ENCODE results near the gene RGS7. TPM values are rescaled to one million over a fixed set of nuclear protein-coding genes. Genes with fewer than 3 reads are reported as not detected.

The RGS7 gene
- total RNA-seq, 1 donor from 2014 or later = 0.18 TPM

- no peak for FAIRE-seq
- H3K4me3 ChIP-seq (ENCODE audit: insufficient read depth, low read depth, low read length) = no peak overlapping the region
- H3K4me2 ChIP-seq (ENCODE audit: low read length) = no peak overlapping the region
- no peak overlapping the region for H3K27ac ChIP-seq (ENCODE audit: low read depth, low read length)
- no peak overlapping the region for H3K27ac Mint-ChIP-seq (ENCODE audit: unreplicated experiment)
- no peaks in the 10 kb centered on the region for H3K79me2 ChIP-seq (ENCODE audit: insufficient read depth, low read length)
- no peak overlapping the region for H2AFZ ChIP-seq (ENCODE audit: low read depth, low read length)
- no peaks in the 10 kb centered on the region for H3K27me3 Mint-ChIP-seq (ENCODE audit: low read depth, unreplicated experiment)
- no peaks in the 10 kb centered on the region for H3K9me3 Mint-ChIP-seq (ENCODE audit: unreplicated experiment)
- H4K20me1 ChIP-seq (ENCODE audit: insufficient read depth, low read length) = no peaks in the 10 kb centered on the region
- no peaks in the 10 kb centered on the region for H3K9me3 ChIP-seq (ENCODE audit: insufficient read depth, low read depth, low read length)
- H3K36me3 ChIP-seq (ENCODE audit: insufficient read depth, low read length) = no peaks in the 10 kb centered on the region
- no peak overlapping the region for H3K9ac ChIP-seq (ENCODE audit: low read length)
- H3K27me3 ChIP-seq (ENCODE audit: insufficient read depth, low read length) = no peaks in the 10 kb centered on the region
- peaks cover 2% of the 10 kb centered on the region for H3K4me1 Mint-ChIP-seq (ENCODE audit: low read depth, unreplicated experiment)
- no peaks in the 10 kb centered on the region for H3K4me1 ChIP-seq (ENCODE audit: insufficient read depth, low read length)
- DNase-seq (ENCODE audit: low read depth) = no peak
- H3K4me3 Mint-ChIP-seq (ENCODE audit: unreplicated experiment) = no peak overlapping the region
- TF ChIP-seq CTCF (IDR thresholded peaks at IDR 0.05; ENCODE audit: insufficient read depth, low read depth, low read length) (no peak), EZH2 (IDR thresholded peaks at IDR 0.05; ENCODE audit: insufficient read depth, low read length) (no peak)
- H3K36me3 Mint-ChIP-seq (ENCODE audit: low read depth, unreplicated experiment) = no peaks in the 10 kb centered on the region
Measured at GRCh38 chr1:240829487-240829886, 527.5 kb downstream of the RGS7 start.

- H3K36me3 Mint-ChIP-seq (ENCODE audit: low read depth, unreplicated experiment) = no peaks in the 10 kb centered on the region
- H3K27ac Mint-ChIP-seq (ENCODE audit: unreplicated experiment) = no peak overlapping the region
- H3K9me3 Mint-ChIP-seq (ENCODE audit: unreplicated experiment) = no peaks in the 10 kb centered on the region
- peaks cover 2% of the 10 kb centered on the region for H3K4me1 Mint-ChIP-seq (ENCODE audit: low read depth, unreplicated experiment)
- H3K4me3 Mint-ChIP-seq (ENCODE audit: unreplicated experiment) = no peak overlapping the region
- Histone ChIP-seq H3K9ac (ENCODE audit: low read length) (no peak overlapping the region), H3K27ac (ENCODE audit: low read depth, low read length) (no peak overlapping the region), H3K27me3 (ENCODE audit: insufficient read depth, low read length) (no peaks in the 10 kb centered on the region), H3K36me3 (ENCODE audit: insufficient read depth, low read length) (no peaks in the 10 kb centered on the region), H3K4me3 (ENCODE audit: insufficient read depth, low read depth, low read length) (no peak overlapping the region), H3K9me3 (ENCODE audit: insufficient read depth, low read depth, low read length) (no peaks in the 10 kb centered on the region), H3K79me2 (ENCODE audit: insufficient read depth, low read length) (no peaks in the 10 kb centered on the region), H2AFZ (ENCODE audit: low read depth, low read length) (no peak overlapping the region), H3K4me1 (ENCODE audit: insufficient read depth, low read length) (no peaks in the 10 kb centered on the region), H4K20me1 (ENCODE audit: insufficient read depth, low read length) (no peaks in the 10 kb centered on the region), H3K4me2 (ENCODE audit: low read length) (no peak overlapping the region)
- DNase-seq (ENCODE audit: low read depth) (no peak), FAIRE-seq (no peak)
- TF ChIP-seq CTCF (IDR thresholded peaks at IDR 0.05; ENCODE audit: insufficient read depth, low read depth, low read length) (no peak), EZH2 (IDR thresholded peaks at IDR 0.05; ENCODE audit: insufficient read depth, low read length) (no peak)
- H3K27me3 Mint-ChIP-seq (ENCODE audit: low read depth, unreplicated experiment) = no peaks in the 10 kb centered on the region
Measured at GRCh38 chr1:240827786-240828185, 529.2 kb downstream of the RGS7 start.

GRCh38 chr1:240824238-240824637, 532.8 kb downstream of the RGS7 start:
- no peaks in the 10 kb centered on the region for H3K9me3 ChIP-seq (ENCODE audit: insufficient read depth, low read depth, low read length)
- no peaks in the 10 kb centered on the region for H3K79me2 ChIP-seq (ENCODE audit: insufficient read depth, low read length)
- no peaks in the 10 kb centered on the region for H3K36me3 Mint-ChIP-seq (ENCODE audit: low read depth, unreplicated experiment)
- no peak overlapping the region for H3K4me3 ChIP-seq (ENCODE audit: insufficient read depth, low read depth, low read length)
- H3K27ac ChIP-seq (ENCODE audit: low read depth, low read length) = no peak overlapping the region
- no peaks in the 10 kb centered on the region for H3K4me1 ChIP-seq (ENCODE audit: insufficient read depth, low read length)
- H3K27me3 Mint-ChIP-seq (ENCODE audit: low read depth, unreplicated experiment) = no peaks in the 10 kb centered on the region
- no peak overlapping the region for H3K27ac Mint-ChIP-seq (ENCODE audit: unreplicated experiment)
- no peaks in the 10 kb centered on the region for H3K9me3 Mint-ChIP-seq (ENCODE audit: unreplicated experiment)
- H2AFZ ChIP-seq (ENCODE audit: low read depth, low read length) = no peak overlapping the region
- TF ChIP-seq EZH2 (IDR thresholded peaks at IDR 0.05; ENCODE audit: insufficient read depth, low read length) (no peak), CTCF (IDR thresholded peaks at IDR 0.05; ENCODE audit: insufficient read depth, low read depth, low read length) (no peak)
- FAIRE-seq (no peak), DNase-seq (ENCODE audit: low read depth) (no peak)
- no peaks in the 10 kb centered on the region for H3K36me3 ChIP-seq (ENCODE audit: insufficient read depth, low read length)
- no peak overlapping the region for H3K4me3 Mint-ChIP-seq (ENCODE audit: unreplicated experiment)
- no peaks in the 10 kb centered on the region for H3K4me1 Mint-ChIP-seq (ENCODE audit: low read depth, unreplicated experiment)
- no peaks in the 10 kb centered on the region for H3K27me3 ChIP-seq (ENCODE audit: insufficient read depth, low read length)
- no peak overlapping the region for H3K4me2 ChIP-seq (ENCODE audit: low read length)
- H4K20me1 ChIP-seq (ENCODE audit: insufficient read depth, low read length) = no peaks in the 10 kb centered on the region
- H3K9ac ChIP-seq (ENCODE audit: low read length) = no peak overlapping the region

All from astrocyte (in vitro differentiated cells and primary cell).